ENCODE results near the gene NSMCE1. TPM values are rescaled to one million over a fixed set of nuclear protein-coding genes. Genes with fewer than 3 reads are reported as not detected.

The NSMCE1 gene
- total RNA-seq, 4 donors from 2014 or later: 36.4 to 42.0 (median 40.6) TPM

GRCh38 chr16:27273670-27274423 lies 5.3 kb upstream of the NSMCE1 start:
- no peak for TF ChIP-seq CTCF (IDR thresholded peaks at IDR 0.05; ENCODE audit: low read depth)

- TF ChIP-seq CTCF (IDR thresholded peaks at IDR 0.05; ENCODE audit: low read depth): no peak
These were observed 4.7 kb upstream of the NSMCE1 start for GRCh38 chr16:27273330-27273669.

GRCh38 chr16:27272076-27272475 lies 3.5 kb upstream of the NSMCE1 start:
- TF ChIP-seq CTCF (IDR thresholded peaks at IDR 0.05; ENCODE audit: low read depth): no peak

DNA sequence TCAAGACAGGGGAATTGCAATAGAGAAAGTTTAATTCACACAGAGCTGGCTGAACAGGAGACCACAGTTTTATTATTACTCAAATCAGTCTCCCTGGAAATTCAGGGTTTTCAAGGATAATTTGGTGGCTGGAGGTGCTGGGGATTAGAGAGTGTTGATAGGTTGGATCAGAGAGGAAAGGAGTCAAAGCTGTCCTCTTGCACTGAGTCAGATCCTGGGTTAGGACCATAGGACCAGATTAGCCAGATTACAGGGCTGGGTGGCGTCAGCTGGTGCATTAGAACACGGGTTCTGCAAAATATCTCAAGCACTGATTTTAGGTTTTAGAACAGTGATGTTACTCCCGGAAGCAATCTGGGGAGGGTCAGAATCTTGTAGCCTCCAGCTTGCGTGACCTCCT lies 1.8 kb upstream of the NSMCE1 start:
- TF ChIP-seq CTCF (IDR thresholded peaks at IDR 0.05; ENCODE audit: low read depth): no peak

GRCh38 chr16:27269300-27270150 lies 953 bp upstream of the NSMCE1 start:
- TF ChIP-seq CTCF (IDR thresholded peaks at IDR 0.05; ENCODE audit: low read depth): no peak

- no peak for TF ChIP-seq CTCF (IDR thresholded peaks at IDR 0.05; ENCODE audit: low read depth)
These were observed 1.4 kb downstream of the NSMCE1 start for GRCh38 chr16:27267037-27267677.

DNA sequence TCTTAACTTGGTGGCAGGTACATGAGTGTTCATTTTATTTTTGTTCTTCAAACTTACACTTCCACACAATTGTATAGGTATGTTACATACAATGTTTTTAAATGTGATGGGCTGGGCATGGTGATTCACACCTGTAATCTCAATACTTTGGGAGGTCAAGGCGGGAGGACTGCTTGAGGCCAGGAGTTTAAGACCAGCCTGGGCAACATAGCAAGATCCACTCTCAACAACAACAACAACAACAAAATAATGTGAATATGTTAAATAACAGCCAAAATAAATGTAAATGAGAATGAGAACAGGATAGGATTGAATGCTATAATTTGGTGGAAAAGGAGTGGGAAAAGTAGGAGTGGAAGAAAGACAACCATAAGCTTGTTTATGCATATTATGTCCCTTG lies 2.6 kb downstream of the NSMCE1 start:
- TF ChIP-seq CTCF (IDR thresholded peaks at IDR 0.05; ENCODE audit: low read depth): no peak
